Brain microvascular endothelial cell (primary cell): ENCODE data around the gene RARRES1.

Experiments used
- DNase-seq: peaks from one replicate; pipeline ENCODE4 v3.0.0-alpha.2; 2020
- H3K27ac ChIP-seq: fragments of 250-450 bp; sonication (Bioruptor Pico); 2 replicates; pipeline ENCODE4 v1.5.1; 2020; ENCODE audit warnings: mild to moderate bottlenecking, moderate library complexity
- H3K27me3 ChIP-seq: fragments of 250-450 bp; sonication (Bioruptor Pico); replicated peaks from 2 replicates; pipeline ENCODE4 v1.5.1; 2020; ENCODE audit warnings: mild to moderate bottlenecking
- H3K36me3 ChIP-seq: fragments of 250-450 bp; sonication (Bioruptor Pico); replicated peaks from 2 replicates; pipeline ENCODE4 v1.5.1; 2020; ENCODE audit warnings: mild to moderate bottlenecking
- H3K4me3 ChIP-seq: 2 replicates; pipeline ENCODE4 v1.5.1; 2011; ENCODE audit warnings: low read depth, mild to moderate bottlenecking, control low read depth, low read length, moderate library complexity
- in situ Hi-C: cut with HindIII; loops from 2 replicates; pipeline ENCODE4 v1.10.0; 2017; ENCODE audit warnings: low sequenced_read_pairs, low pct_ligation_motif_present
- TF ChIP-seq, protein P1 (sequence below): IDR thresholded peaks from 2 replicates; pipeline ENCODE4 v1.5.1; 2011; ENCODE audit warnings: low read depth, mild to moderate bottlenecking, moderate library complexity, low read length, control low read depth, inconsistent platforms; ENCODE audit errors: missing control alignments

RARRES1 gene

DNA sequence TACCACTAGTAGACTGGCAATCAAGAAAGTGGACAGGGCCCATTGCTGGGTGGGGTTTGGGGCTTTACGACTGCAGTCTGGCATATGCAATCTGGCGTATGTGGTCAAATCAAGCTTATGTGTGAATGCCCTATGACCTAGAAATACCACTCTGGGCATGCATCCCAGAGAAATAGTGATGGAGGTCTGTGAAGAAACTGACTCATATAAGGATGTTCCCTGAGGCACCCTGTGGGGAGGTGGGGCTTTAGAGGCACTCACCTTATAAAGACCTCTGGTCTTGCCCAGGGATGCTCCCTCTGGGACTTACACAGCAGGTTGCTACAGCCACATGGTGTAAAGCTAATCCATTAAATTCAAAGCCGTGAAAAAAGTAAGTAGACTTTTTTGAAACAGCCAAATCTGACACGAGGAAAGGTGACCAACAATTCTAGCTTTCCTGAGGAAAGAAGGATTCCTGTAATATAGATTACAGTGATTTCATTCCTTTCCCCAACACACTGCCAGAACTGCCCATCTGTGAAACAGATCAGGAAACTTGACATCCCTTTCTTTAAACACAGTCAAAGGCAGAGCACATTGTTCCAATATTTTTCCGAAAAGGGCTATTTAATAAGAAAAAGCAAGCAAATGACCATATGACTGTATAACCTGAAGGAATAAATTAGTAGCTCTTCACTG is 13.6 kb downstream of the RARRES1 start:
- no peaks in the 10 kb centered on the region for H3K36me3 ChIP-seq
- TF ChIP-seq, protein P1, sequence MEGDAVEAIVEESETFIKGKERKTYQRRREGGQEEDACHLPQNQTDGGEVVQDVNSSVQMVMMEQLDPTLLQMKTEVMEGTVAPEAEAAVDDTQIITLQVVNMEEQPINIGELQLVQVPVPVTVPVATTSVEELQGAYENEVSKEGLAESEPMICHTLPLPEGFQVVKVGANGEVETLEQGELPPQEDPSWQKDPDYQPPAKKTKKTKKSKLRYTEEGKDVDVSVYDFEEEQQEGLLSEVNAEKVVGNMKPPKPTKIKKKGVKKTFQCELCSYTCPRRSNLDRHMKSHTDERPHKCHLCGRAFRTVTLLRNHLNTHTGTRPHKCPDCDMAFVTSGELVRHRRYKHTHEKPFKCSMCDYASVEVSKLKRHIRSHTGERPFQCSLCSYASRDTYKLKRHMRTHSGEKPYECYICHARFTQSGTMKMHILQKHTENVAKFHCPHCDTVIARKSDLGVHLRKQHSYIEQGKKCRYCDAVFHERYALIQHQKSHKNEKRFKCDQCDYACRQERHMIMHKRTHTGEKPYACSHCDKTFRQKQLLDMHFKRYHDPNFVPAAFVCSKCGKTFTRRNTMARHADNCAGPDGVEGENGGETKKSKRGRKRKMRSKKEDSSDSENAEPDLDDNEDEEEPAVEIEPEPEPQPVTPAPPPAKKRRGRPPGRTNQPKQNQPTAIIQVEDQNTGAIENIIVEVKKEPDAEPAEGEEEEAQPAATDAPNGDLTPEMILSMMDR: no peak
- H3K4me3 ChIP-seq: no peak overlapping the region
- H3K27me3 ChIP-seq: no peaks in the 10 kb centered on the region
- peak overlapping the region; percentile 60 for H3K27ac ChIP-seq
- in situ Hi-C loops: no loop called here
- DNase-seq: peak; percentile 95

- H3K27ac ChIP-seq: peak overlapping the region; percentile 71
- in situ Hi-C loops: no loop called here
- no peak for DNase-seq
- no peaks in the 10 kb centered on the region for H3K36me3 ChIP-seq
- TF ChIP-seq, protein P1: no peak
- no peaks in the 10 kb centered on the region for H3K27me3 ChIP-seq
- no peak overlapping the region for H3K4me3 ChIP-seq
These were observed 14.7 kb downstream of the RARRES1 start for GRCh38 chr3:158717576-158717975.

DNA sequence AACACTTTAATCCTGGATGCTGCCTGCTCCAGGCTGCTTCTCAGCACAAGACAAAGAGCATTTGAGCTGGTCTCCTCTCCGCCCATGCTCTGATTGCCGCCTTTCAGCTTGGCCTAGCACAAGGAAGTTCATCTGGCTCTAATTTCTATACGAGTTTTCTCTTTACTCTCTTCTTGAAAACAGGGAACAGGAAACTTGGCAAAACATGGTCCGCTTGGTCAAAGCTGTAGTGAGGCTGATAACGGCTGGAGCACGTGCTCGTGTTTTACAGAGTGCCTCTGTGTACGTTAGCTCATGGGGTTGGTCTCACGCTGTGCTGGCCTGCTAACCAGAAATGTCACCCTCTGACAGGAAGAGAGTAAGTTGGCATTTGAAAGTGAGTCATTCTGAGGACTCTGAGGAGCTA is 19.2 kb downstream of the RARRES1 start:
- TF ChIP-seq, protein P1: no peak
- no peak overlapping the region for H3K4me3 ChIP-seq
- no peaks in the 10 kb centered on the region for H3K27me3 ChIP-seq
- H3K27ac ChIP-seq: peak overlapping the region; percentile 93
- peak; percentile 83 for DNase-seq
- H3K36me3 ChIP-seq: peaks cover 2% of the 10 kb centered on the region
- in situ Hi-C loops: no loop called here

DNA sequence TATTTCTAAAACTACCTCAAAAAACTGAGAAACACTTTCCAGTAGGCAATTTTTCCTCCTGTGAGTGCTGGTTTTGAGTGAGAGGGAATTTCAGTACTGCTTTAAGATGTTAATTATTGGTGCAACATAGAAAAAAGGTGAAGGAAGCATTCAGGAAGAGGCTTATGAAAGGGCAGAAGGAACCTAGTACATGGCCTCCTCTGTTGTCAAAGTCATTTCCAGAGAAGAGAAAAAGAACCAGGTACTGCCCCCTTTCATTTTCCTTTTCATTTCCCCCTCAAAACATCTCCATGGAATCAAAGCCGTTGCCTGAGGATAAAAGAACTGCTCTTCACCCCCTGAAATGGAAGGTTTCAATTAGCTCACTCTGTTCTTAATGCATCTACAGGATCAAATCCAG is 19.8 kb downstream of the RARRES1 start:
- Histone ChIP-seq H3K27me3 (no peaks in the 10 kb centered on the region), H3K27ac (peak overlapping the region; percentile 93), H3K4me3 (no peak overlapping the region), H3K36me3 (peaks cover 2% of the 10 kb centered on the region)
- DNase-seq: no peak
- TF ChIP-seq, protein P1: no peak
- in situ Hi-C loops: no loop called here

GRCh38 chr3:158711886-158712285 is 20.4 kb downstream of the RARRES1 start:
- DNase-seq: peak; percentile 45

More at GRCh38 chr3:158711886-158712285, 20.4 kb downstream of the RARRES1 start:
- Histone ChIP-seq H3K27me3 (no peaks in the 10 kb centered on the region), H3K27ac (peak overlapping the region; percentile 93), H3K4me3 (no peak overlapping the region), H3K36me3 (peaks cover 2% of the 10 kb centered on the region)
- in situ Hi-C loops: no loop called here
- TF ChIP-seq, protein P1: no peak
